HG02571 (cell line): Measurements from ENCODE around the gene HNRNPA1L2.
"Not testable (repeated sequence)": the region's sequence is repeated elsewhere in the genome, so short reads cannot be mapped to it uniquely, and the experiment has no call there.

Experiments used
- ATAC-seq: cut with Tn5 transposase; IDR thresholded peaks from one replicate; pipeline ENCODE4 v1.9.1; 2021; ENCODE audit warnings: mild to moderate bottlenecking, moderate library complexity; ENCODE audit not compliant: unreplicated experiment

HNRNPA1L2 gene

DNA sequence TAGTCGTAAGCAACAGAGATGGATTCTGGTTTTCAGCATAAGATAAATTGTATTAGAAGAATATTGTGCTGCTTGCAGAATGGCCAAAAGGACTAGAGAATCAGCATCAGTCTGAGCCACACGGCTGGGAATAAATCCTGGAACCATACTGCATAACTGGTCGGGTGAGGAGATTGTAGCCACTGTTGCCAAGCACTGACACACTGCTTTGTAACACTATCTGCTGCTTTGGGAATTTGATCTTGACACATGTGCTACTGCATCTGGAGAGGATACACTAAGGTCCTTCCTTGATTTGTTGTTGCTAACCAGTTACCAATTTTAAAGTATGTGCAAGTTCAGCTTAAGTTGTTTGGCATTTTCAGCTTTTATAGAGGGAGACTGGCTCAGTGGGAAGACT is 1.9 kb downstream of the HNRNPA1L2 start:
- no peak for ATAC-seq

DNA sequence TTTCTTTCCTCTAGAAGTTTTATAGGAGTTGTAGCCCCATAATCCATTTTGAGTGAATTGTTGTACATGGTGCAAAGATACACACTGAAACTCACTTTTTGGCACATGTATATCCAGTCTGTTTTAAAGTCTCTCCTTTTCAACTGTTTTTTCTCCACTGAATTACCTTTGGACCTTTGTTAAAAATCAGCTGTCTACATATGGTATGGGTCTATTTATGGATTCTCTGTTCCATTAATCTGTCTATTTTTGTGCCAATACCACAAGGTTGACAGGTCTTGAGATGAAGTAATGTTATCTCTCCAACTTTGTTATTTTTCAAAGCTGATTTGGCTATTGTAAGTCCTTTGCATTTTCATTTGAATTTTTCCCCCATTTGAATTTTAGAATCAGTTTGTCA is 4.7 kb downstream of the HNRNPA1L2 start:
- no peak for ATAC-seq

DNA sequence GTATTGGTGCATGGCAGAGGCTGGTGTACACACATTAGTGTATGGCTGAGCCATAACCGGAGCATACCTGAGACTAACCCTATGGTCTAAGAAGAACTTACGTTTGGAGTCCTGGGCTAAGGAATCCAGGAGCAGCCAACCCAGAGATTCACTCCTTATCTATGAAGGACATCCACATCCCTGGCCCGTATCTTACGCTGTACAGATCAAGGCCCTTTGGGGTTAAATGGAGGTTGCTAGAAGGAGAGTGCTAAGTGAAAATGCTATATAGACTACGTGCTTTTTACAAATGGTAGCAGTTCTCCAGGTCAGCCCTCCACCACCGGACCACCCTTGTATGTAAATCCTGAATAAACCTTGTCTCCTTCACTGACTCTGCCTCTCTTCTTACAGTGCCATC is 8.5 kb downstream of the HNRNPA1L2 start:
- ATAC-seq, result no peak

DNA sequence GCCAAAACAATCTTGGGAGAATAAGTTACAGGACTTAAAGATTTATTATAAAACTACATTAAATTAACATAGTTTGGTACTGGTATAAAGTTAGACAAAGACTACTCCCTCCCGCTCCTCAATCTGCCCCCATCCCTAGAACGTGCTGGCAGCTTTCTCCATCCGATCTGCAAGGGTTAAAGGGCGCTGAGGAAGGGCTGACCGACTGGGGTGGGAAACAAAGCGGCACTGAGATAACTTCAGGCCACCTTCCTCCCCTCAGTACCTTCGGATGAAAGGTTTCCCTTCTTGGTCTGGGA is 9.6 kb downstream of the HNRNPA1L2 start:
- ATAC-seq, result peak; percentile 12

DNA sequence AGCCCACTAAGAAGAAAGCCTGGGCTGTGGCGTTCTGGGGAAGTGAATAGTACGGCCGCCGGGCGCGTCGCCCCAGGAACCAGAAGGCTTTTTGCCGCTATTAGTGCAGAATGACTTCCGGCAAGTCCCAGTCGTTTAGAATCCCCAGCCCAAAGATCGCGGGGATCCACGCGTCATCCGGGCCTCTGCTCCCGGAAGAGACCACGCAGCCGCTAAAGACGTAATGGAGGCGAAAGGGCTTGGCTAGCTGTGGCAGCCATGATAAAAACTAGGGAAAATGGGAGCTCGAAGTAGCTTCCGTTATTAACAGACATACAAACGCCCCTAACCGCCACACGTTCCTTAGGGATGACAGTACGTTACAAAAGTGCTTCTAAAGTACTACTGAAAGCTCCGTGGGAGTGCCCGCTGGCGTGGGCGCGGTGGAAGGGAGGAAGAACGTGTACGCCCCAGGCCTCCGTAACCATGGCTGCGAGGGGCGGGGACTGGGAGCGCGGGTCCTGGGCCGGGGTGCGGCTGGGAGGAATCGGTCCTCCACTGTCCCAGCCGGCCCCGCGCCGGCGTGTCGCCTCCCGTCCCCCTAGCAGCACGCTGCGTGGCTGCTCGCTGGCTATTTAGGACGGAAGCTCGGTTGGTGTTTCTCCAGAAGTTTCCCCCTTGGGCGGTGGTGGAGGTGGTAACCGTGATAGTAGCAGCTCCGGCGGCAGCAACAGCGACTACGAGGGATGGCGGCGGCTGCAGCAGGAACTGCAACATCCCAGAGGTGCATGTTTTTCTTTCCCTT is 10.2 kb downstream of the HNRNPA1L2 start, which contains the start of gene SUGT1:
Gene SUGT1 (plus strand): TSS at position 641 of the 784 bp plus-strand sequence. CDS start 85 bp downstream, at position 726.
- ATAC-seq, result peak; percentile 95

DNA sequence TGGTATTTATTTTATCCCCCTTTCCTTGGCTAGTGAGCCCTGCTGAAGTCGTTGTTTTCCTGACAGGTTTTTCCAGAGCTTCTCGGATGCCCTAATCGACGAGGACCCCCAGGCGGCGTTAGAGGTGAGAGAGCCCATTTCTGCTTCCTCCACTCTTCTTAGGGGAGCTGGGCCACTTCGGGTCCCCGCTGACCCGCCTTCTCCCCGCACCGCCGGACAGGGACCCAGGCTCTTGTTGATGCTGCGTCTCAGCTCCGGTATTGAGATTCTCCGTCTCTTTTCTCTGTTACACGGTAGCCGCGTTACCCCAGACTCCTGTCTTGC is 10.7 kb downstream of the HNRNPA1L2 start:
- ATAC-seq, result peak; percentile 31

DNA sequence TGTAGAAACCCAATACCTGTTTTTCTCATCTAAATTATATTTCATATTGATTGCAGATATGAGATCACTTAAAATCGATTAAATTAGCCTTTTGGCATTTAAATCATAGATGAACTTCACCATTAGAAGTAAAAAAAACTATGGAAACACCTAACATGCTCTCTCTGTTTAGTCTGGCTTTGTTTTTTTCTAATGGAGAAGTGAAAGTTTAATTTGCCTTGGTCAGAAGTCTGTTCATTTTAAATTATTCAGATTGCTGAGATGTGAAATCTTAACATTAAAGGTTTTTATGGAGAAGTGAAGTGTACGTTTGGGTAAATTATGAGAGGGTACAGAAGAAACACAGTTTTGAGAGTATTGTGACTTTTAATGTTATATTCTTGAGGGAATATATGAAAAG is 17.1 kb downstream of the HNRNPA1L2 start:
- no peak for ATAC-seq

DNA sequence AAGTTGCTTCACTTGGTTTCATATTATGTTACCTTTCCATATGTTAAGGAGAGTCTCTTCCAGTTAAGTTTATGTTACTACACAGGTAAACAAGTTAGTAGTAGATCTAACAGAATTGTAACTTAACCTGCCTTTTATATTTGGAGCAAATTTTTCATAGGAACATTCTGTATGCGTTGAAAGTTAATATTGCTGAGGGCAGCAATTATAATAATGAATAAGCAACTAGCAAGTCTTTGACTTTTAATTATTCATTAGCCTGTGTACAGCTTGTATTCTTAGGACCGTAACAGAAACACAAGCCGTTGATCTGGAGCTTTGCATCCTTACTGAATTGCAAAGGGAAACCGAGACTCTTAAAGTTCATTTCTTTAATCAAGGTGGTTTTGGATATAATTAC is 22.0 kb downstream of the HNRNPA1L2 start:
- no peak for ATAC-seq

DNA sequence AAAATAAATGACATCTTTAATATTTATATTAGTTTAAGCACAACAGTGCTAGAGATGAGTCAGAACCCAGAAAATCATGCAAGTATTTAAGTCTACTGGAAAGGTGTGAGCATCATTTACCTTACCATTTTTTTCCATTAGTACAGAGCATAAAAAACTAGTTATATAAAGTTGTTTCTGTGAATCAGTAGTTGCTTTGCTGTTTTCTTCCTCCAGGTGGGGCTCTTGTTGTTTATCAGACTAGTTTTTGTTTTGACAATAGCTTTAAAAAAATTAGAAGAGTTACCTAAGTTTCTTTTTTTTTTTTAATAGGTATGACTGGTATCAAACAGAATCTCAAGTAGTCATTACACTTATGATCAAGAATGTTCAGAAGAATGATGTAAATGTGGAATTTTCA is 23.1 kb downstream of the HNRNPA1L2 start:
- ATAC-seq, result no peak

DNA sequence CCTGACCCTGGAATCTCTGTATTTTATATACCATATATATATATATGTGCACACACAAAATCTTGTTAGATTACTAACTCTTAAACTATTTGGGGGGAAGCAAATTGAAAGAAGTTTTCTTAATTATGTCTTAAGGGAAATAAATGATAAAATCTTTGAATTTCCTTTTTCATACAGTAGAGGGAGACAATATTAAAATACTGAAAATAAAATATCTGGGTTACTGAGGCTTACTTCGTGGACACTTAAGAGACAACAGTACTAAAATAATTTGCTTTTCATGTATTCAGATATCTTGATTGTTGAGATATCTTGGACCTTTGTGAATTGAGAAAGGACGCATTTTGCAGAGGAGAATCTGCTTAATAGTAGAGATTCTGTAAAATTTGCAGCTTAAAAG is 27.4 kb downstream of the HNRNPA1L2 start:
- no peak for ATAC-seq

DNA sequence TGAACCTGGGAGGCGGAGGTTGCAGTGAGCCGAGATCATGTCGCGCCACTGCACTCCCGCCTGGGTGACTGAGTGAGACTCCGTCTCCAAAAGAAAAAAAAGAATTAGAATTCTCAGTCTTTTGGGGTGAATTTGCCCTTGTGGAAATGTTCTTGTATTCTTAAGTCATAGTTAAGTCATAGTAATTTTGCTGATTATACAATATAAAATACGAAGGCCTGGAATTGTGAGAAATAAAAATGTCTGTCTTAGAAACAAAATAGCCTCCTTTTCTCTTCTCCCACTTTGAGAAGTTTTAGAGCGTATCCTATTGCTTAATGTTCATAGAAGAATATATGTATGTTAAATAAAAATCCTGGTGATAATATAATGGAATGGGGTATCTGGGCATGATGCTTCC is 28.5 kb downstream of the HNRNPA1L2 start:
- no peak for ATAC-seq

DNA sequence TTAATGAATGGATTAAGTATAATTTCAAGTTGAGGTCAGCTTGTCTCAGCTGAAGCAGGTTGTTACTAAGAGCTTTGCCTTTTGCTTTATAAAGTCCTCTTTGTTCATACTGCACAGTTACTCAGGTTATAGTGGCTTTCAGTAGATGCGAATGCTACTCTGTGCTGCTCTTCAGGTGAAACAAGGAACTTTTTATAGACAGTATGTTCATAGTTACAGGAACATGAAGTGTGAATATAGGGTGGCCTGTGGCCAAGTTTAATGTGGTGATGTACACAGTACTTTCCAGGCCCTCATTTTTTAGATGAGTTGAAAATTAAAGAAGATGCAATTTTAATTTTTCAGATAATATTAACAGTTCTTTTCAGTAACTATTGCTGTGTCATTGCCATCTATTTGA is 31.2 kb downstream of the HNRNPA1L2 start:
- ATAC-seq, result no peak

DNA sequence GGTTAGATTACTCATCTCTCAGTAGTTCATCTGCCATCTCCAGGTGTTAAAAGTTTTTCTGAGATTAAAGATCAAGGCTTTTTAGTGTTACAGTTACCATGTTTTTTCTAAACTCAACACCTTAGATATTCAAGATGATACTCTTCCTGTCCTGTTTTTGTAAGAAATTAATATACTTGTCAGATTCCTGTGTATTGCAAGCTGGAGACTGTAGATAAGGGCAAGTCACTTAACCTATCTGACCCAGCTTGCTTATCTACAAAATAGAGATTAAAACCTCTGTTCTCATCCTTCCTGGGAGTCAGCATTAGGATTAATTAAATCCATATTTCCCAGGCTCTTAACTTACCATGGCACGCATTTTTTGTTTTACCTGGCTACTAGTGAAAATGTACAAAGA is 35.6 kb downstream of the HNRNPA1L2 start:
- ATAC-seq, result no peak

DNA sequence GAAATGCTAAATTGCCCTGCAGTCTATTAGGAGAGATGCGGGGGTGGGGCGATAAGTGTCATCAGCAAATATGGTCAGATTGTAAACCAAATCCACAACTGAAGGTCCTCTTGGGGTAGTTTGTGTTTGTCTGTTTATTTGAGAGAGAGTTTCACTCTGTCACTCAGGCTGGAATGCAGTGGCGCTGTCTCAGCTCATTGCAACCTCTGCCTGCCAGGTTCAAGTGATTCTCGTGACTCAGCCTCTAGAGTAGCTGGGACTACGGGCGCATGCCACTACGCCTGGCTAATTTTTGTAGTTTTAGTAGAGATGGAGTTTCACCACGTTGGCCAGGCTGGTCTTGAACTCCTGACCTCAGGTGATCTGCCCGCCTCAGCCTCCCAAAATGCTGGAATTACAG is 43.6 kb downstream of the HNRNPA1L2 start:
- ATAC-seq, result not testable (repeated sequence)

DNA sequence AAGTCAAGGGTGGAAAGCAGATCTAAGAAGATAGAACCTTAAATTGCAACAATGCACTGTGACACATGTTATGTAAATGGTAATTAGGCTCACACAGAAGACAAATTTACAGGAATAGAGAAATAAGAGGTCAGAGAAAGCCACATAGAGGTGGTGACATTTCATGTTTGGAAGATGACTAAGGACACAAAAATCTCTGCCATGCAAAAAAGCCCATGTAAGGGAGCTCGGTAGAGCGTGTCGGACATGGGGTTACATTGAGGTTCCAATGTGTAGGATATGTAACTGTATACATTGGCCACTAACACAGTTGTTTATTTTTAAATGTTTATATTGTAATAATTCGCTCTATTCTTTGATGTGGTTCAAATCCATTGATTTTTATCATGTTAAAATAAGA is 44.1 kb downstream of the HNRNPA1L2 start:
- no peak for ATAC-seq
